ENCODE data around the gene MAN2B1.
"Not testable (repeated sequence)": the region's sequence is repeated elsewhere in the genome, so short reads cannot be mapped to it uniquely, and the experiment has no call there.

Gene MAN2B1

GRCh38 chr19:12666265-12667048 is at the start of gene MAN2B1, which contains the start of gene WDR83:
TSS of gene MAN2B1 (minus strand) at chr19:12666742. CDS start at chr19:12666701, 41 bp downstream.
TSS of gene WDR83 (plus strand) at chr19:12666807. CDS start at chr19:12669791, 2,984 bp downstream.
- peak; percentile 81 for DNase-seq

GRCh38 chr19:12715929-12716328 is 49.4 kb upstream of the MAN2B1 start:
- no peak for DNase-seq

GRCh38 chr19:12715102-12715501 is 48.6 kb upstream of the MAN2B1 start:
- no peak for DNase-seq

GRCh38 chr19:12713304-12713703 is 46.8 kb upstream of the MAN2B1 start:
- DNase-seq: not testable (repeated sequence)

GRCh38 chr19:12712077-12712476 is 45.5 kb upstream of the MAN2B1 start:
- not testable (repeated sequence) for DNase-seq

GRCh38 chr19:12711187-12711586 is 44.6 kb upstream of the MAN2B1 start:
- DNase-seq: no peak

- DNase-seq: no peak
Measured at GRCh38 chr19:12708641-12709040, 42.1 kb upstream of the MAN2B1 start.

- no peak for DNase-seq
Measured at GRCh38 chr19:12706332-12706718, 39.8 kb upstream of the MAN2B1 start.

GRCh38 chr19:12705654-12706331 is 39.3 kb upstream of the MAN2B1 start:
- no peak for DNase-seq

GRCh38 chr19:12705169-12705568 is 38.6 kb upstream of the MAN2B1 start:
- no peak for DNase-seq

- no peak for DNase-seq
Measured at GRCh38 chr19:12703046-12703445, 36.5 kb upstream of the MAN2B1 start.

- DNase-seq: no peak
Measured at GRCh38 chr19:12701596-12702282, 35.2 kb upstream of the MAN2B1 start.

GRCh38 chr19:12698138-12698537 is 31.6 kb upstream of the MAN2B1 start:
- DNase-seq: no peak

GRCh38 chr19:12697425-12697824 is 30.9 kb upstream of the MAN2B1 start:
- not testable (repeated sequence) for DNase-seq

GRCh38 chr19:12696366-12697335 is 30.1 kb upstream of the MAN2B1 start, which contains the start of gene FBXW9:
TSS of gene FBXW9 (minus strand) at chr19:12696631. CDS start at chr19:12696581, 50 bp downstream.
- peak; percentile 95 for DNase-seq

- no peak for DNase-seq
Measured at GRCh38 chr19:12695997-12696365, 29.4 kb upstream of the MAN2B1 start.

- no peak for DNase-seq
Measured at GRCh38 chr19:12695514-12695913, 29.0 kb upstream of the MAN2B1 start.

- DNase-seq: no peak
Measured at GRCh38 chr19:12695096-12695495, 28.6 kb upstream of the MAN2B1 start.

- no peak for DNase-seq
Measured at GRCh38 chr19:12694641-12695040, 28.1 kb upstream of the MAN2B1 start.

GRCh38 chr19:12692960-12693359 is 26.4 kb upstream of the MAN2B1 start:
- no peak for DNase-seq

GRCh38 chr19:12689581-12690216 is 23.2 kb upstream of the MAN2B1 start:
- DNase-seq: no peak

GRCh38 chr19:12689012-12689411 is 22.5 kb upstream of the MAN2B1 start:
- no peak for DNase-seq

All from stimulated activated naive CD4-positive, alpha-beta T cell treated with Interleukin-2 at 50 U/mL for 16 hours (primary cell).